HG03342 (cell line): Measurements from ENCODE around the gene MAGI3.

Experiments
- ATAC-seq: cut with Tn5 transposase; IDR thresholded peaks from one replicate; pipeline ENCODE4 v1.9.1; 2021; ENCODE audit warnings: mild to moderate bottlenecking, moderate library complexity; ENCODE audit not compliant: unreplicated experiment

Gene MAGI3

DNA sequence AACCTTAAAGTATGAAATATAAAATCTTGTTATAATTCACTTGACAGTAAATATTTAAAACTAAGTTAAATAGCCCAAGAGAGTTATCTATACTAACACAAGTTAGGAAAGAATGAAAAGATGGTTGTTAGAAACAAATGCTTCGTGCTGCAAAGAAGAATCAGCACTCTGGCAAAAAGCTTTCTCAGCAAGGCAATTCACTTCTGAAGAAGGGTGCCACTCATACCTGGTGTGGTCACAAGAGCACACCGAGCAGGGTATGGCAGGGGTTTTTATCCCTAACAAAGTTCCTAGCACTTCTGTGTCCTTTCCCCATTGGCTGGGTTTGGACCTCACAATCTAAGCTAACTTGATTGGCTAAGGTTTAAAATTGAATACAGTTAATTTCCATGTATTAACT, 121.0 kb downstream of the MAGI3 start:
- ATAC-seq: no peak

GRCh38 chr1:113515498-113515897, 125.2 kb downstream of the MAGI3 start:
- ATAC-seq: no peak

DNA sequence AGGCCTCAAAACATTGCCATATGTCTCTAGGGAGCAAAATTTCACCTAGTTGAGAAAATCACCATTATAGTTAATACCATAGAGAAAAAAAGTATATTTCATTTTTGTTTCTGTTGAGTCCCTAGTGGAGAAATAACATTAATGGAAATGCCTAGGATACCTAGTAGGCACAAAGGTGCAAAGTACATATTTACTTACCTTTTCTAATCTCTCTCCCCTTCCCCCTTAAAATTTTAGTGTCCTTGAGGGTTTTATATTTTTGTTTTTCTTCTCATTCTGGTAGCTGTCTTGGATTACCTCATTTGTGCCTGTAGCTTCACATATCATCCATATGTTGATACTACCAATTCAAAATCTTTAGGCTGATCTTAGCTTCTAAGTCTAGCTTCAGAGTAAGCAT, 127.0 kb downstream of the MAGI3 start:
- ATAC-seq: no peak

- no peak for ATAC-seq
These were observed 127.7 kb downstream of the MAGI3 start for GRCh38 chr1:113517983-113518382.

DNA sequence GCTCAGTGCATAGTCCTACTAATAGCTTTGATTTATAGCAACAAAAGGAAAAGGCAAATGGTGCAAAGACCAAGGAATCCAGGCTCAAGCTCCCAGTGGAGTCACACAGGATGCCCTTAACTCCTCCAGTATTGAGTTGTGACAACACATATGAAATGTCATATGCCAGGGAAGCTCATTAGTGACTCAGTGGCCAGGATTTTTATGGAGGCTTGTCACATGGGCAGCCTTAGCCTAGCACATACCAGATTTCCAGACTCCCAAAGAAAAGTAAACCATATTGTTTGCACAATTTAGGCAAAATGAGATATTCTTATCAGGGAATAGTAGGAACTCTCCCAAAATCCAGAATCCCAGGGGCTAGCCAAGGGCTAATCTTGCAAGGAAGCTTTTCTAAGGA, 129.2 kb downstream of the MAGI3 start:
- ATAC-seq: no peak

- no peak for ATAC-seq
These were observed 139.7 kb downstream of the MAGI3 start for GRCh38 chr1:113530021-113530420.

GRCh38 chr1:113531321-113531720, 141.0 kb downstream of the MAGI3 start:
- no peak for ATAC-seq

GRCh38 chr1:113533061-113533460, 142.7 kb downstream of the MAGI3 start:
- ATAC-seq: no peak

DNA sequence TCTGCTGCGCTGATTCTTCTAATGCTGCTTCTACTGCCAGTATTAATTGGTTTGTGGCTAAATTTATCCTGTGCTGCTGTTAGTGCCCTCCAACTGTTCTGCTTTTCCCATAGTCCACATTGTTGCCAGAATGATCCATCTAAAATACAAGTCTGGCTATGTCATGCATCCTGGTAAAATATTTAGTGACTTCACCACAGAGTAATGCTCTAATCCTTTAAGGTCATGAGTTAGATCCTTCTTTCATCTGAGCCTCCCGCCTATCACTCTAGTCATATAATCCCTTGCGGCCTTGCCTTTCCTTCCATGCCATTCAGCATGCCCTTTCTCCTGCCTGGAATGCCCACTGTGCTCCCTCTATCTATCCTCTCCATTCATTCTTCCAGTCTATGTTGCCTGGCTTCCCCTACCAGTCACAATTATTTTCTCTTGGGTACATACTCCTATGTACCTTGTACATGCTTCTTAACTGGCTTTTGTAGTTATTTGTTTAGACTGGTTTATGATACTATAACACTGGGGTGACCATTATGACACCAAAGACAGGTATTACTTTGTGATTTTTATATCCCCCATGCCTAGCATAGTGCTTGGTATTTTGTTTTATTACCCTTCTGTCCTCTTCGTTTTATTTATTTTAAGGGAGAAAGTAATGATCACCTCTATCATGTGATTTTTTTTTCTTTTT, 144.0 kb downstream of the MAGI3 start:
- ATAC-seq: no peak

DNA sequence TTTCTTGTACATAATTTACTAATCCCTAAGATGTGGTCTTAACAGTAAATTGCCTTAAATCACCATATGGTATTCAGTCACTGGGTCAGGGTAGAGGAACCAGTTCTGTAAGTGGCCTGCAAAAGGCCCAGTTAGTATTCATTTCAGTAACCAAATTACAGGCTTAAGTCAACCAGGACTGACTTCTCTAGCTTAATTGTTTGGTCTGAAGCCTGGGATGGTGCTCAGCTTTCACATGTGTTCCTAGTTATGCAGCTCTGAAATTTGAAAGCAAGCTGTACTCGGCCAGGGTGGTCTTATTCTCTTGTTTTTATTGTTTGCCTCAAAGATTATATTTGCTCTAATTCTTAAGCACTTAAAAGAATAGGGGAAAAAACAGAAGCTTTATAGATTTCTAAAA, 144.6 kb downstream of the MAGI3 start:
- no peak for ATAC-seq

DNA sequence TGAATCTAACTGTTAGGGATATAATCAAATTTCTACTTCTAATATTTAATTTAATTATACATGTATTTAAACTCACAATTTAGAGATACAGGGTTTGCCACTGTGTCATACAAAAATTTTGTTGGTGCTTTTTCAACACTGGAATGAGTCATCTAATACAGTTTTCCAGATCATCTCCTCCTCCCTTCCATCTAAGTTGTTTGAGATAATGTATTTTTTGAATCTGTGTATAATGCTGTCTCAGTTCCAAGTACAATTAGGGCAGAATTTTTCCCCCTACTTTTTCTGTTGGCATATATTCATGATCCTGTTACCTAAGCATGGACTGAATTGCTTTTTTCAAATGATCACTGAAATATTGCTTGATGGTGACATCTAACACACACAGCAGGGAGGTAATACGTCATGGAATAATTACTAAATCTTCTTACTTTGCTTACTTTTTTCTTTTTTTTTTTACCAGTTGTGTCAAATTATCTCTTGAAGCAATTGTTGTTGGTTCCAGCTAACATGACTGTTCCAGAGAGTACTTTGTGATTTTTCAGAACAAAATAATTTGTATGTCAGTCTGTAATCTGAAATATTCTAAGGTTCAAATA, 146.0 kb downstream of the MAGI3 start:
- no peak for ATAC-seq

DNA sequence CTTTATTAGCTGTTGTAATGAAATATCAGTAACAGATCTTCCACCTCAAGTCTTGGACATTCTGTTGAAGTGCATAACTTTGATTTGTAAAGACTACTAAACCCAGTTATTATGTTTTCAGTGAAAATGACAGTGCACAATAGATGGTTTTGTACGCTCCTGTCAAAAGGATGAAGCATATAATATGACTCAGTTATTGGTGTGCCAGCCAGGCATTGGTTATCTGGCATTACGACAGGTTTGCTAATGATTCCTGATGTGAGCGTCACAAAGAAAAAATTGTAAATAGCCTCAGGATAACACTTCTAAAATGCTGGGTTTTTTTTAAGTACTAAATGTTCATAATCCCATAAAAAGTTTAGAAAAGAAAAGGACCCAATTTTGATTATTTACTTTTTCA, 147.9 kb downstream of the MAGI3 start:
- ATAC-seq: no peak

- ATAC-seq: no peak
These were observed 150.0 kb downstream of the MAGI3 start for GRCh38 chr1:113540335-113540734.

DNA sequence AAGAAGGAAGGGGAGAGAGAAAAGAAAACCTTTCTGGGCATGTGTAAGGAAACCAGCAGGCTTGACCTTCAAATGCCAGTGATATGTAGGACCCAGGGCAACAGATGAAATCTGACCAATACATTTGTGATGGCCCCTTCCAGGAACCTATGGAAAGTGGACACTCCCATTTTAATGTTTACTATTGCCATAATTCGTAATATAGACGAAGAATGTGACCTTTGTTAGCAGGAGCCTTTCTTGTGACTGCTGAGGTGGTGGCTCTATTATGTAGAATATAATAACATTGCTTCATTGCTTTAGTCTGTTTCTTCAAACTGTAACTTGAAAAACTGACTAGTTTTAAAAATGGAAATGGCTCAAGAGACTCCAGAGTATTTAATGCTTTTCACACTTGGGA, 150.8 kb downstream of the MAGI3 start:
- ATAC-seq: no peak

DNA sequence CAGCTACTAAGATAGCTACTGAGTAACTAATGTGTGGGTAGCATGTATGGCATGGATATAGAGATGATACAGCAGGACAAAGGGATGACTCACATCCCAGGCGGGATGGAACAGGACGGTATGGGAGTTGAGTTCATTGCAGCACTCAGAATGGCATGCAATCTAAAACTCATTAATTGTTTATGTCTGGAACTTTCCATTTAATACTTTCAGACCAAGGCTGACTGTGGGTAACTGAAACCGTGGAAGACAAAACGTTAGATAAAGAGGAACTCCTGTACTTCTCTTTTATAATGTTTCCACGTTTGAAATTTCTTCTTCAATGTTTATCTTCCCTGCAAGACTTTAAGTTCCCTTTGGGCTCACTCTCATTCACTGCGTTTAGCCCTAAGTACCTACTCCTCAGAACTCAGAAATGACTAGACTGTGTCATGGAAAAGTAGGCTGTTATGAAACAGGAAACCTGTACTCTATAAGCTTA, 151.9 kb downstream of the MAGI3 start:
- ATAC-seq: no peak

- no peak for ATAC-seq
These were observed 152.8 kb downstream of the MAGI3 start for GRCh38 chr1:113543110-113543509.

DNA sequence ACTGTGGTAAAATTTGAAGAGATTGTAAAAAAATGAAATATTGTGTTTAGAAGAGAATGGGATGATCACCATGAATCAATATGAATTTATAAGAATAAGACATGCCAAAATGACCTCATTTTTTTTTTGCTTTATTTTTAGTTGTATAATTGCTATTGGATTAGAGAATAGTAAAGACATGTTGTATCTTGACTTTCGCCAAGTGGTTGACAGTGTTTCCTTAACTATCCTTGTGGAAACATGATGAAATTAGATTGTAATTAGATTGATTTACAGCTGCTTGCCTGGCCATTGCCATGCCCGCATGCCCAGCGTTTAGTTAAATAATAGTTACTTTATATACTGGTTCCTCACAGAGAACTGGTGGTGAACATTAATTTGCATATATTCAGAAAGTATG, 154.9 kb downstream of the MAGI3 start:
- no peak for ATAC-seq

GRCh38 chr1:113545626-113546025, 155.3 kb downstream of the MAGI3 start:
- no peak for ATAC-seq

- no peak for ATAC-seq
These were observed 161.4 kb downstream of the MAGI3 start for GRCh38 chr1:113551728-113552127.

- ATAC-seq: no peak
These were observed 161.9 kb downstream of the MAGI3 start for GRCh38 chr1:113552244-113552643.

- ATAC-seq: no peak
These were observed 166.9 kb downstream of the MAGI3 start for GRCh38 chr1:113557187-113557586.

DNA sequence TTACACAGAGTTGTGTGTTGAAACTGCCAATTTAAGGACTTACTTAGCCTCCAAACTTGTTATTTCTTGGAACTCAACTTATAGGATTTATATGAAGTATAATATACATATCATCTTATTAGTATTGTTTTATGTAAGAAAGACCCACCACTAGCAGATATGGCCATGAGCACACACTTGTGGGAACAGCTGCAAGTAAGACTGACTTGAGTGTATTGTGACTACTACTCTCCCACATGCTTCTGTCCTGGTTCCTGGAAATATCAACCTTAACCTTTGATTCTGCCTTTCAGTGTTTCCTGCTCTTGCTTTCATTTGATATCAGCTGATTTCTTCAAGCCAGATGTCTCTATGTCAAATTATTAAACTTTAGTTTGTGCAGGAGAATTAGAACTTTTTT, 175.3 kb downstream of the MAGI3 start:
- ATAC-seq: no peak

- ATAC-seq: no peak
These were observed 177.1 kb downstream of the MAGI3 start for GRCh38 chr1:113567427-113567826.
